MM.1S (cell line): ENCODE measurements around the gene WDR62.

ENCODE experiments used
- DNase-seq: peaks from one replicate; pipeline ENCODE4 v3.0.0-alpha.2; 2015
- H2AFZ ChIP-seq: fragments of 300-600 bp; sonication (generic); 2 replicates; pipeline ENCODE4 v1.6.0; 2016; ENCODE audit warnings: antibody characterized with exemption, low read length
- H3F3A ChIP-seq: fragments of 300-600 bp; sonication (generic); 2 replicates; pipeline ENCODE4 v1.6.1; 2016; ENCODE audit warnings: mild to moderate bottlenecking, antibody characterized with exemption, low read length, moderate library complexity, mixed read lengths; ENCODE audit not compliant: insufficient read depth
- H3K27ac ChIP-seq: fragments of 300-600 bp; sonication (generic); 2 replicates; pipeline ENCODE4 v1.5.1; 2016; ENCODE audit warnings: mild to moderate bottlenecking, low read length
- H3K27me3 ChIP-seq: fragments of 300-600 bp; sonication (generic); replicated peaks from 2 replicates; pipeline ENCODE4 v1.6.0; 2016; ENCODE audit warnings: low read length; ENCODE audit not compliant: insufficient read depth
- H3K36me3 ChIP-seq: fragments of 300-600 bp; sonication (generic); replicated peaks from 2 replicates; pipeline ENCODE4 v1.6.1; 2016; ENCODE audit warnings: mild to moderate bottlenecking, low read length, mixed read lengths; ENCODE audit not compliant: insufficient read depth
- H3K4me1 ChIP-seq: fragments of 300-600 bp; sonication (generic); 2 replicates; pipeline ENCODE4 v1.6.1; 2016; ENCODE audit warnings: low read length, mixed read lengths
- H3K4me2 ChIP-seq: fragments of 300-600 bp; sonication (generic); 2 replicates; pipeline ENCODE4 v1.6.0; 2016; ENCODE audit warnings: low read depth, low read length
- H3K4me3 ChIP-seq: fragments of 300-600 bp; sonication (generic); 2 replicates; pipeline ENCODE4 v1.5.1; 2016; ENCODE audit warnings: low read length, mixed read lengths
- H3K79me2 ChIP-seq: fragments of 300-600 bp; sonication (generic); 2 replicates; pipeline ENCODE4 v1.6.1; 2016; ENCODE audit warnings: mixed run types, low read length, mixed read lengths
- H3K9ac ChIP-seq: fragments of 300-600 bp; sonication (generic); 2 replicates; pipeline ENCODE4 v1.6.1; 2016; ENCODE audit warnings: low read length, mixed read lengths
- H3K9me2 ChIP-seq: fragments of 300-600 bp; sonication (generic); replicated peaks from 2 replicates; pipeline ENCODE4 v1.6.1; 2016; ENCODE audit warnings: mild to moderate bottlenecking, low read length, mixed read lengths; ENCODE audit not compliant: insufficient read depth
- H3K9me3 ChIP-seq: fragments of 300-600 bp; sonication (generic); replicated peaks from 2 replicates; pipeline ENCODE4 v1.6.1; 2016; ENCODE audit warnings: mild to moderate bottlenecking, low read length, mixed read lengths; ENCODE audit not compliant: insufficient read depth
- H4K20me1 ChIP-seq: fragments of 300-600 bp; sonication (generic); 2 replicates; pipeline ENCODE4 v1.6.1; 2016; ENCODE audit warnings: mild to moderate bottlenecking, low read length, moderate library complexity, mixed read lengths; ENCODE audit not compliant: insufficient read depth
- EZH2 ChIP-seq: fragments of 300-600 bp; sonication (generic); optimal IDR thresholded peaks from 2 replicates; pipeline ENCODE3; 2017; ENCODE audit warnings: low read depth, mild to moderate bottlenecking, antibody characterized with exemption, low read length, mixed read lengths
- EZH2phosphoT487 ChIP-seq: fragments of 300-600 bp; sonication (generic); IDR thresholded peaks from 2 replicates; pipeline ENCODE4 v1.6.1; 2018; ENCODE audit warnings: antibody characterized with exemption, low read length
- TF ChIP-seq, protein P1 (sequence below): fragments of 300-600 bp; sonication (generic); IDR thresholded peaks from 2 replicates; pipeline ENCODE4 v1.5.1; 2016; ENCODE audit warnings: antibody characterized with exemption, low read length, mixed read lengths

WDR62 gene

DNA sequence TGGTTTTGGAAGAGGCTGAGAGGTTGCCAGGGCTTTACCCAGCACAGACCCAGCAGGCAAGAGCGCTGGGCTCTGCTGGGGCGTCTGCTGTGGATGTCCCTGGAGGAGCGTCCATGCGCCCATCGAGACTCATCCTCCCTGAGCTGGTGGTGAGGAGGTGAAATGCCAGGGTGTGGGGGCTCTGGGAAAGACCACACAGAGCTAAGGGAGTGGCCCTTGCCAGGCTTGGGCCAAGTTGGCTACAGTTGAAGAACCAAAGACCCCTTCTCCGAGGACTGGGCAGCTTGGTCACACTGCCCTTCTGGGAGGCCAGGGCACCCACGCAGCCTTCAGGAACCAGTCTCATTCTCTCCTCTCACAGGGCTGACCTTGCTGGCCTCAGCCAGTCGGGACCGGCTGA, 31.6 kb downstream of the WDR62 start:
- Histone ChIP-seq H3K27ac (no peak overlapping the region), H3K9ac (no peak overlapping the region), H3K4me1 (no peaks in the 10 kb centered on the region), H3K36me3 (peaks cover 7% of the 10 kb centered on the region; the same call in 1 of the 2 replicates), H3K27me3 (no peaks in the 10 kb centered on the region), H3K9me2 (no peaks in the 10 kb centered on the region), H3K4me2 (no peak overlapping the region), H3F3A (no peaks in the 10 kb centered on the region), H3K4me3 (no peak overlapping the region), H3K9me3 (no peaks in the 10 kb centered on the region), H4K20me1 (no peaks in the 10 kb centered on the region), H3K79me2 (no peaks in the 10 kb centered on the region), H2AFZ (no peak overlapping the region)
- TF ChIP-seq EZH2phosphoT487 (no peak), EZH2 (no peak)
- TF ChIP-seq, protein P1, sequence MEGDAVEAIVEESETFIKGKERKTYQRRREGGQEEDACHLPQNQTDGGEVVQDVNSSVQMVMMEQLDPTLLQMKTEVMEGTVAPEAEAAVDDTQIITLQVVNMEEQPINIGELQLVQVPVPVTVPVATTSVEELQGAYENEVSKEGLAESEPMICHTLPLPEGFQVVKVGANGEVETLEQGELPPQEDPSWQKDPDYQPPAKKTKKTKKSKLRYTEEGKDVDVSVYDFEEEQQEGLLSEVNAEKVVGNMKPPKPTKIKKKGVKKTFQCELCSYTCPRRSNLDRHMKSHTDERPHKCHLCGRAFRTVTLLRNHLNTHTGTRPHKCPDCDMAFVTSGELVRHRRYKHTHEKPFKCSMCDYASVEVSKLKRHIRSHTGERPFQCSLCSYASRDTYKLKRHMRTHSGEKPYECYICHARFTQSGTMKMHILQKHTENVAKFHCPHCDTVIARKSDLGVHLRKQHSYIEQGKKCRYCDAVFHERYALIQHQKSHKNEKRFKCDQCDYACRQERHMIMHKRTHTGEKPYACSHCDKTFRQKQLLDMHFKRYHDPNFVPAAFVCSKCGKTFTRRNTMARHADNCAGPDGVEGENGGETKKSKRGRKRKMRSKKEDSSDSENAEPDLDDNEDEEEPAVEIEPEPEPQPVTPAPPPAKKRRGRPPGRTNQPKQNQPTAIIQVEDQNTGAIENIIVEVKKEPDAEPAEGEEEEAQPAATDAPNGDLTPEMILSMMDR, result no peak
- no peak for DNase-seq

DNA sequence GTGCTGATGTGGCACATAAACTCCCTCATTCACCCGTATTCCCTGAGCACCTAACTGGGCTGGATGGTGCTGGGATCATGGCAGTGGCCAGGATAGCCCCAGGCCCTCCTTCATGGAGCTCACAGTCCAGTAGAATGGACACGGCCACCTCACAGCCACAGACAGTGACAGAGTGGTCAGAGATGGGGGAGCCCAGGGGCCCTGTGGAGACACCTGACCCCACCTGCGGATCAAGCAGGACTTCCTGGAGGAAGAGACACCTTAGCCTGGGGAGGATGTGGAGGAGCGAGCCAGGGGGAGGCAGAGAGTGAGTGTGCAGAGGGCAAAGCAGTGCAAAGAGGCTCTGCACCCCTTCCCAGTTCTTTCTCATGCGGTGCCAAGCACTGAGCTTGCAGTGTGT, 35.1 kb downstream of the WDR62 start:
- Histone ChIP-seq H3K27ac (no peak overlapping the region), H3K79me2 (no peaks in the 10 kb centered on the region), H3K9me2 (no peaks in the 10 kb centered on the region), H3K4me1 (no peaks in the 10 kb centered on the region), H3K27me3 (no peaks in the 10 kb centered on the region), H3K9ac (no peak overlapping the region), H3K4me3 (no peak overlapping the region), H3K9me3 (no peaks in the 10 kb centered on the region), H2AFZ (no peak overlapping the region), H4K20me1 (no peaks in the 10 kb centered on the region), H3F3A (no peaks in the 10 kb centered on the region), H3K4me2 (no peak overlapping the region), H3K36me3 (no peaks in the 10 kb centered on the region)
- TF ChIP-seq, protein P1, result no peak
- no peak for TF ChIP-seq EZH2
- no peak for DNase-seq

- Histone ChIP-seq H3K4me3 (no peak overlapping the region), H4K20me1 (no peaks in the 10 kb centered on the region), H3F3A (no peaks in the 10 kb centered on the region), H3K4me2 (no peak overlapping the region), H3K36me3 (no peaks in the 10 kb centered on the region), H2AFZ (no peak overlapping the region), H3K9ac (no peak overlapping the region), H3K9me3 (no peaks in the 10 kb centered on the region), H3K79me2 (no peaks in the 10 kb centered on the region), H3K4me1 (no peaks in the 10 kb centered on the region), H3K9me2 (no peaks in the 10 kb centered on the region), H3K27ac (no peak overlapping the region), H3K27me3 (no peaks in the 10 kb centered on the region)
- DNase-seq, result no peak
- TF ChIP-seq EZH2 (no peak), EZH2phosphoT487 (no peak)
- TF ChIP-seq, protein P1, result no peak
Measured at GRCh38 chr19:36090910-36091695, 36.4 kb downstream of the WDR62 start.
